GM18526 (cell line): ENCODE measurements around the gene PDE4D.

Experiments
- POLR2A ChIP-seq: IDR thresholded peaks from 3 replicates; pipeline ENCODE4 v1.6.1; 2011; ENCODE audit not compliant: insufficient read length; ENCODE audit errors: extremely low read depth

PDE4D gene

GRCh38 chr5:59648949-59649921 is 244.3 kb downstream of the PDE4D start:
- TF ChIP-seq POLR2A: no peak

GRCh38 chr5:59648038-59648831 is 245.3 kb downstream of the PDE4D start:
- no peak for TF ChIP-seq POLR2A

- TF ChIP-seq POLR2A: no peak
These were observed 248.1 kb downstream of the PDE4D start for GRCh38 chr5:59645380-59645779.

- no peak for TF ChIP-seq POLR2A
These were observed 253.1 kb downstream of the PDE4D start for GRCh38 chr5:59640411-59640810.

- no peak for TF ChIP-seq POLR2A
These were observed 255.5 kb downstream of the PDE4D start for GRCh38 chr5:59637884-59638580.

- TF ChIP-seq POLR2A: no peak
These were observed 264.0 kb downstream of the PDE4D start for GRCh38 chr5:59629561-59629960.

- no peak for TF ChIP-seq POLR2A
These were observed 265.3 kb downstream of the PDE4D start for GRCh38 chr5:59628062-59628828.

- no peak for TF ChIP-seq POLR2A
These were observed 268.6 kb downstream of the PDE4D start for GRCh38 chr5:59624898-59625297.

- no peak for TF ChIP-seq POLR2A
These were observed 270.7 kb downstream of the PDE4D start for GRCh38 chr5:59622848-59623247.

- no peak for TF ChIP-seq POLR2A
These were observed 272.0 kb downstream of the PDE4D start for GRCh38 chr5:59621477-59621876.

GRCh38 chr5:59620535-59621212 is 272.9 kb downstream of the PDE4D start:
- TF ChIP-seq POLR2A: no peak

- no peak for TF ChIP-seq POLR2A
These were observed 274.9 kb downstream of the PDE4D start for GRCh38 chr5:59618644-59619043.

- TF ChIP-seq POLR2A: no peak
These were observed 276.2 kb downstream of the PDE4D start for GRCh38 chr5:59617186-59617771.

- no peak for TF ChIP-seq POLR2A
These were observed 277.1 kb downstream of the PDE4D start for GRCh38 chr5:59616413-59616812.
